GM15510 (cell line): Measurements from ENCODE around the gene SLC11A1.

Experiments used
- POLR2A ChIP-seq: IDR thresholded peaks from 3 replicates; pipeline ENCODE4 v1.6.1; 2011; ENCODE audit warnings: borderline replicate concordance; ENCODE audit not compliant: insufficient read length; ENCODE audit errors: extremely low read depth

Gene SLC11A1

GRCh38 chr2:218405086-218405745, 23.1 kb downstream of the SLC11A1 start:
- no peak for TF ChIP-seq POLR2A

GRCh38 chr2:218405746-218406208, 23.7 kb downstream of the SLC11A1 start:
- no peak for TF ChIP-seq POLR2A

GRCh38 chr2:218406209-218406948, 24.3 kb downstream of the SLC11A1 start:
- peak; percentile 50 for TF ChIP-seq POLR2A

GRCh38 chr2:218406949-218407618, 25.0 kb downstream of the SLC11A1 start:
- no peak for TF ChIP-seq POLR2A

- no peak for TF ChIP-seq POLR2A
These were observed 25.6 kb downstream of the SLC11A1 start for GRCh38 chr2:218407717-218408116.

GRCh38 chr2:218418321-218418716, 36.2 kb downstream of the SLC11A1 start:
- TF ChIP-seq POLR2A: no peak

- no peak for TF ChIP-seq POLR2A
These were observed 36.8 kb downstream of the SLC11A1 start, which contains the start of gene VIL1 for GRCh38 chr2:218418717-218419458. Gene VIL1, plus strand, starts transcription at chr2:218419123. Its CDS starts 4,656 bp downstream, at chr2:218423779.

- no peak for TF ChIP-seq POLR2A
These were observed 37.6 kb downstream of the SLC11A1 start for GRCh38 chr2:218419630-218420216.

- no peak for TF ChIP-seq POLR2A
These were observed 39.0 kb downstream of the SLC11A1 start for GRCh38 chr2:218421027-218421426.

- no peak for TF ChIP-seq POLR2A
These were observed 40.5 kb downstream of the SLC11A1 start for GRCh38 chr2:218422403-218423086.

- TF ChIP-seq POLR2A: no peak
These were observed 41.5 kb downstream of the SLC11A1 start for GRCh38 chr2:218423584-218423983.

GRCh38 chr2:218425531-218425930, 43.5 kb downstream of the SLC11A1 start:
- no peak for TF ChIP-seq POLR2A

- TF ChIP-seq POLR2A: no peak
These were observed 45.7 kb downstream of the SLC11A1 start for GRCh38 chr2:218427741-218428140.

GRCh38 chr2:218428846-218429558, 46.9 kb downstream of the SLC11A1 start:
- no peak for TF ChIP-seq POLR2A
